Measurements from ENCODE around the gene SEPHS1. TPM values are rescaled to one million over a fixed set of nuclear protein-coding genes. Genes with fewer than 3 reads are reported as not detected.

SEPHS1 gene
- total RNA-seq, 1 experiment from 2014 or later = 70.0 TPM

DNA sequence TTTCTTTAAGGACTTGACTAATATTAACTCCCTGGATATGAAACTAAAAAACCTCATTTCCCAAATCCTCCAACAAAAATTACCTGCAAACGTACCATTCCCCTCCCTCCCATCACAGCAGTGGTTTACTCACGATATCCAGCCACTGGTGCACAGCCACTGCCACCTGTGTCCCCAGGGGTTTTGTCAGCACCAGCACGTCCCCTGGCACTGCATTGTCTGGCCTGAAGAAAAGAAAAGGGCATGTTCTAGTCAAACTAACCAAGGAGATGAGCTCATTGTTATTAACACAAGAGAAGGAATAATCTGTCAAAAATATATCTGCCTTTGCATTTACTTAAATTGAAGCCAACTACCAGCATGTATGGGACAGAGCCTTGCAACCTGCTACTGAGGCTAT, 18.5 kb downstream of the SEPHS1 start:
- H3K36me3 ChIP-seq (ENCODE audit: insufficient read depth, low read length) = peaks cover 54% of the 10 kb centered on the region

DNA sequence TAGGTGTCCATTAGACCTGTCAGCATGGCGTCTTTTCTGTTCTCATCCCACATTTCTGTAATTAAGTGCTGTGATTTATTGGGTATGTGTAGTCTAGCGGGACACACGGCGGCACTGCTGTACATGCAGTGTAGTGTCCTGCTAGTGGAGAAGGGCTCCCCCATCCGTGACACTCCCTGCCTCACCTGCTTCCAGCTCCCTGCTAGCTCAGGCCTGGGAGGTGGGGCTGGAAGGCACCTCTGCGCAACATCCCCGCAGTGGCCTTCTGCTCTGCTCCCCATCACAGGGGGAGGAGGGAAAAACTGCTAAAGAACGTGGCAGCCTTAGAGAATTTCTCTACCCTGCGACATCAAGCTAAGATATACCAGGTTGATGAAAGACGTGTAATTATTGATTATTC, 19.5 kb downstream of the SEPHS1 start:
- Histone ChIP-seq H4K20me1 (ENCODE audit: insufficient read depth, low read depth, low read length) (no peaks in the 10 kb centered on the region; the same call in 1 of the 2 replicates), H3K27ac (ENCODE audit: low read length) (peak overlapping the region; percentile 89), H3K4me3 (ENCODE audit: low read length) (no peak overlapping the region), H3K9me2 (replicated peaks; ENCODE audit: insufficient read depth, low read length) (no peaks in the 10 kb centered on the region), H3K4me2 (ENCODE audit: low read depth, low read length, poor library complexity, severe bottlenecking) (peak overlapping the region; percentile 64), H2AFZ (ENCODE audit: low read length) (no peak overlapping the region), H3K9me3 (ENCODE audit: low read length) (no peaks in the 10 kb centered on the region), H3K9ac (ENCODE audit: low read length) (no peak overlapping the region), H3K27me3 (ENCODE audit: low read length) (no peaks in the 10 kb centered on the region), H3K79me2 (ENCODE audit: low read length) (peaks cover 18% of the 10 kb centered on the region), H3K4me1 (ENCODE audit: low read length) (peaks cover 24% of the 10 kb centered on the region), H3K36me3 (ENCODE audit: insufficient read depth, low read length) (peaks cover 55% of the 10 kb centered on the region)
- DNase-seq = no peak

More for the DNA sequence above, 18.5 kb downstream of the SEPHS1 start:
- H2AFZ ChIP-seq (ENCODE audit: low read length) = no peak overlapping the region
- peak overlapping the region; percentile 56 for H3K9ac ChIP-seq (ENCODE audit: low read length)
- H4K20me1 ChIP-seq (ENCODE audit: insufficient read depth, low read depth, low read length) = no peaks in the 10 kb centered on the region; the same call in 1 of the 2 replicates
- H3K4me1 ChIP-seq (ENCODE audit: low read length) = peaks cover 24% of the 10 kb centered on the region
- peak; percentile 81 for DNase-seq
- no peaks in the 10 kb centered on the region for H3K27me3 ChIP-seq (ENCODE audit: low read length)
- no peaks in the 10 kb centered on the region for H3K9me2 ChIP-seq (replicated peaks; ENCODE audit: insufficient read depth, low read length)
- peak overlapping the region; percentile 89 for H3K27ac ChIP-seq (ENCODE audit: low read length)
- H3K9me3 ChIP-seq (ENCODE audit: low read length) = no peaks in the 10 kb centered on the region
- peak overlapping the region; percentile 11; the same call in 1 of the 2 replicates for H3K4me3 ChIP-seq (ENCODE audit: low read length)
- peaks cover 22% of the 10 kb centered on the region for H3K79me2 ChIP-seq (ENCODE audit: low read length)
- H3K4me2 ChIP-seq (ENCODE audit: low read depth, low read length, poor library complexity, severe bottlenecking) = peak overlapping the region; percentile 64

DNA sequence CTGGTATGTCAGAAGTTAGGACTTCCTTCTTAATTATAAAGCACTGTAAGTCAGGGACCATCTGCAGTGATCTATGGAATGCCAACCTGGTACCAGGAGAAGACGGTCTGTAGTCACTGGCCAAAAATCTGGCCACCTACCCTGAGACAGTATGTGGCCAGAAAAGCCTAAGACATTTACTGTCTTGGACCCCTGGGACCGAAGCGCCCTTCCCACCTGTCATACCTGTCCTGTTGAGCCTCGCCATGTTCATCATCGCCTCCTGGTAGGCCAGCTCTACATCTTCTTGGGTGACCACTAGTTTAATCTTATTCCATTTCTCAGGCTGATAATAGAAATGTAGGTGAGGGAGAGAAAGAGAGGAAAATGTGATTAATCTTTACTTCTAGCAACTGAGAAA, 20.0 kb downstream of the SEPHS1 start:
- H3K4me2 ChIP-seq (ENCODE audit: low read depth, low read length, poor library complexity, severe bottlenecking) = no peak overlapping the region
- H3K9me2 ChIP-seq (replicated peaks; ENCODE audit: insufficient read depth, low read length) = no peaks in the 10 kb centered on the region
- H3K4me1 ChIP-seq (ENCODE audit: low read length) = peaks cover 24% of the 10 kb centered on the region
- peaks cover 17% of the 10 kb centered on the region for H3K79me2 ChIP-seq (ENCODE audit: low read length)
- H3K27me3 ChIP-seq (ENCODE audit: low read length) = no peaks in the 10 kb centered on the region
- H2AFZ ChIP-seq (ENCODE audit: low read length) = no peak overlapping the region
- H3K9ac ChIP-seq (ENCODE audit: low read length) = no peak overlapping the region
- H3K9me3 ChIP-seq (ENCODE audit: low read length) = no peaks in the 10 kb centered on the region
- no peak for DNase-seq
- peaks cover 54% of the 10 kb centered on the region for H3K36me3 ChIP-seq (ENCODE audit: insufficient read depth, low read length)
- H3K27ac ChIP-seq (ENCODE audit: low read length) = no peak overlapping the region
- no peak overlapping the region for H3K4me3 ChIP-seq (ENCODE audit: low read length)
- no peaks in the 10 kb centered on the region; the same call in 1 of the 2 replicates for H4K20me1 ChIP-seq (ENCODE audit: insufficient read depth, low read depth, low read length)

DNA sequence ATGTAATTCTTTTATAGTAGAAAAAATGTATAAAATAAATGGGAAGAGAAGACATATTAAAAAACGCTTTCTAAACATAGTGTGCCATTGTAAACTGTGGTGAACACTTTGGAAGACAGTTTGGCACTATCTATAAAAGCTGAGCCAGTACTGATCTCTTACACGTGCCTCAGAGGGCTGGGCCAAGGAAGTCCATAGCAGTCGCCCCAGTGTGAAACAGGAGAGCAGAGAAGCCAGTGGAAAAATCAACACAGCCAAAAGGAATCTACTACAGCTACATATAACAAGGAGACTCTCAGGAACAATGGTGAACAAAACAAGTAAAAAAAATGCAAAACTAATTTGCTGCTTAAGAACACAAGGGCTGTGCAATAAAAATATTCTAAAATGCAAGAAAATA, 20.6 kb downstream of the SEPHS1 start:
- H2AFZ ChIP-seq (ENCODE audit: low read length) = no peak overlapping the region
- H3K4me1 ChIP-seq (ENCODE audit: low read length) = peaks cover 24% of the 10 kb centered on the region
- no peaks in the 10 kb centered on the region for H3K9me2 ChIP-seq (replicated peaks; ENCODE audit: insufficient read depth, low read length)
- peaks cover 54% of the 10 kb centered on the region for H3K36me3 ChIP-seq (ENCODE audit: insufficient read depth, low read length)
- H3K4me2 ChIP-seq (ENCODE audit: low read depth, low read length, poor library complexity, severe bottlenecking) = no peak overlapping the region
- no peak overlapping the region for H3K9ac ChIP-seq (ENCODE audit: low read length)
- H3K79me2 ChIP-seq (ENCODE audit: low read length) = peaks cover 17% of the 10 kb centered on the region
- no peak overlapping the region for H3K27ac ChIP-seq (ENCODE audit: low read length)
- no peaks in the 10 kb centered on the region for H3K27me3 ChIP-seq (ENCODE audit: low read length)
- H3K9me3 ChIP-seq (ENCODE audit: low read length) = no peaks in the 10 kb centered on the region
- DNase-seq = no peak
- no peak overlapping the region for H3K4me3 ChIP-seq (ENCODE audit: low read length)
- H4K20me1 ChIP-seq (ENCODE audit: insufficient read depth, low read depth, low read length) = no peaks in the 10 kb centered on the region; the same call in 1 of the 2 replicates

DNA sequence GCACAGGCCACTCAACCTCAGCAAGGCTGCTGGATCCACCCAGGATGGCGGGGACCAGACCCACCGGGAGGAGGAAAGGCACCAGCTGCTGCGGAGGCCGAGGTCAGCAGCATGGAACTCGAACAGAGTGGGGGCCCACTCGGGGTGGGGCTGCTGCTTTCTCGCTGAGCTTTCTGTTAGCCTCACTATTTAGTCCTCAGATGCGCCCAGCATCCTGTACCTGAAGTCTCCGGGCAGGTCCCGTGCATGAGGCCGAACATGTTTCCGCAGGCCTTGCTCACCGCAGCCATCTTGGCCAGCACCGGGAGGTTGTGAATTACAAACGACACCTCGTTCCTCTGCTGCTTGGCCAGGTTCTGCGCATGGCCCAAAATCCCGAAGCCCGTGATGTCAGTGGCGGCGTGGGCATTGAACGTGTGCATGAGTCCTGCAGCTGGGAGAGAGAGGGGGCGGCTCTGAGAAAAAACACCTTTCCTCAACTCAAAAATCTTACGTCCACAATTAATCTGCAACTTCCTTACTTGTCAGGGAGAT, 25.4 kb downstream of the SEPHS1 start:
- H3K27me3 ChIP-seq (ENCODE audit: low read length) = no peaks in the 10 kb centered on the region
- no peaks in the 10 kb centered on the region for H4K20me1 ChIP-seq (ENCODE audit: insufficient read depth, low read depth, low read length)
- no peak overlapping the region for H3K4me2 ChIP-seq (ENCODE audit: low read depth, low read length, poor library complexity, severe bottlenecking)
- no peak for DNase-seq
- no peaks in the 10 kb centered on the region for H3K9me3 ChIP-seq (ENCODE audit: low read length)
- no peaks in the 10 kb centered on the region for H3K9me2 ChIP-seq (replicated peaks; ENCODE audit: insufficient read depth, low read length)
- no peak overlapping the region for H2AFZ ChIP-seq (ENCODE audit: low read length)
- H3K9ac ChIP-seq (ENCODE audit: low read length) = no peak overlapping the region
- H3K79me2 ChIP-seq (ENCODE audit: low read length) = peaks cover 2% of the 10 kb centered on the region; the same call in 1 of the 2 replicates
- peaks cover 34% of the 10 kb centered on the region for H3K36me3 ChIP-seq (ENCODE audit: insufficient read depth, low read length)
- no peak overlapping the region for H3K4me3 ChIP-seq (ENCODE audit: low read length)
- no peaks in the 10 kb centered on the region for H3K4me1 ChIP-seq (ENCODE audit: low read length)
- no peak overlapping the region for H3K27ac ChIP-seq (ENCODE audit: low read length)

DNA sequence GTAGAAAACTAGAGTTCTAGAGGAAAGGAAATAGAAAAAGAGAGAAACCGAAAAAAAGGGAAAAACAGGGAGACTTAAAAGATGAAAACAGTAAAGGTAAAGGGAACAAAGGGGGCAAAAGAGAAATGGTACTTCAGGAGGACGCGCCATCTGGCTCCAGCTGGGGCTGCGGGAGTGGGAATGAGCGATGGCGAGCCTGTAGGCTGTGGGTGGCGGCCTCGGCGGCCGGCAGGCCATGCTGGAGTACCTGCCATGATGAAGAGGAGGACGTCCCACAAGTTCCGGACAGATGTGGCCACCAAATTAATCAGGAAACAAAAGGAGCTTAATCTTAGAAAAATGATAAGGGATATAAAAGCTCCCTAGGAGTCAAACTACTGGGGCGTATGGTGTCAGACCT, 26.5 kb downstream of the SEPHS1 start:
- Histone ChIP-seq H3K27me3 (ENCODE audit: low read length) (no peaks in the 10 kb centered on the region), H3K4me2 (ENCODE audit: low read depth, low read length, poor library complexity, severe bottlenecking) (no peak overlapping the region), H3K4me1 (ENCODE audit: low read length) (no peaks in the 10 kb centered on the region), H3K79me2 (ENCODE audit: low read length) (no peaks in the 10 kb centered on the region), H2AFZ (ENCODE audit: low read length) (no peak overlapping the region), H3K9ac (ENCODE audit: low read length) (no peak overlapping the region), H3K9me3 (ENCODE audit: low read length) (no peaks in the 10 kb centered on the region), H4K20me1 (ENCODE audit: insufficient read depth, low read depth, low read length) (no peaks in the 10 kb centered on the region), H3K36me3 (ENCODE audit: insufficient read depth, low read length) (peaks cover 26% of the 10 kb centered on the region), H3K9me2 (replicated peaks; ENCODE audit: insufficient read depth, low read length) (no peaks in the 10 kb centered on the region), H3K4me3 (ENCODE audit: low read length) (no peak overlapping the region), H3K27ac (ENCODE audit: low read length) (no peak overlapping the region)
- DNase-seq = no peak

DNA sequence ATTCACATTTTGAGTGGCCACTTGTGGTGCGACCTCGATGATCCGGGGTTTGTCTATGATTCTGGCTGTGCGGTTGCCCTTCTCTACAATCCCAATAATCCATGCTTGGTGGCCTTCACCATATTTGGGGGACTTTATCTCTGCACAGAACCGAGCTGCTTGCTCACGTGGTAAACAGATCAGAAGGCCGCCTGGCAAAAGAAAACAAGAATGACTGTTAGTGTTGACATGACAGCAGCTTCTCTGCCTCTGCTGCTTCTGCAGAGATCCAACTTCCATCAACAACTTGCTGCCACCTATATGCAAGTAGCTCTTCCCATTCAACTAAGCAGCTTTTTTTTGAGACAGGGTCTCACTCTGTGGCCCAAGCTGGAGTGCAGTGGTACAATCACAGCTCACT, 28.9 kb downstream of the SEPHS1 start:
- Histone ChIP-seq H3K4me3 (ENCODE audit: low read length) (no peak overlapping the region), H3K27me3 (ENCODE audit: low read length) (no peaks in the 10 kb centered on the region), H4K20me1 (ENCODE audit: insufficient read depth, low read depth, low read length) (no peaks in the 10 kb centered on the region), H3K4me1 (ENCODE audit: low read length) (no peaks in the 10 kb centered on the region), H3K4me2 (ENCODE audit: low read depth, low read length, poor library complexity, severe bottlenecking) (no peak overlapping the region), H2AFZ (ENCODE audit: low read length) (no peak overlapping the region), H3K9me2 (replicated peaks; ENCODE audit: insufficient read depth, low read length) (no peaks in the 10 kb centered on the region), H3K9ac (ENCODE audit: low read length) (no peak overlapping the region), H3K79me2 (ENCODE audit: low read length) (no peaks in the 10 kb centered on the region), H3K9me3 (ENCODE audit: low read length) (no peaks in the 10 kb centered on the region), H3K27ac (ENCODE audit: low read length) (no peak overlapping the region), H3K36me3 (ENCODE audit: insufficient read depth, low read length) (peaks cover 6% of the 10 kb centered on the region)
- DNase-seq = no peak

DNA sequence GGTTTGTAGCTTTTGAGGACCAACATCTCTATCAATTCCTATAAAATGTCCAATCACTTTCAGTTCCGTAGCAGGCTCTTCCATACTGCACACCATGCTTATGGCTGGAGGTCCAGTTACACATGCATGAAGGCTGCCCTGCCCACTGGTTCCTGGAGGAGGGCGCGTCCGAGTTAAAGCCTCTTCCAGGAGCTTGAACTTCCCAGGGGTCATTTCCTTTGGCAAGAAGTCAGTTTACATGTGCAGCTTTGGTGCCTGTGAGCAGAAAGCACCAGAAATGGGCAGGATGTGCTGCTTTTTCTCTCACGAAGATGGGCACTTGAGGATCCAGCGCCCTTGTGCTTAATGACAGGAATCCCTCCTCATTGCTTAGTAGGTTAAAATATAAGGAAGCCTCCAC, 30.6 kb downstream of the SEPHS1 start:
- DNase-seq = no peak
- Histone ChIP-seq H4K20me1 (ENCODE audit: insufficient read depth, low read depth, low read length) (no peaks in the 10 kb centered on the region), H3K27me3 (ENCODE audit: low read length) (no peaks in the 10 kb centered on the region), H2AFZ (ENCODE audit: low read length) (no peak overlapping the region), H3K4me1 (ENCODE audit: low read length) (no peaks in the 10 kb centered on the region), H3K4me3 (ENCODE audit: low read length) (no peak overlapping the region), H3K9me2 (replicated peaks; ENCODE audit: insufficient read depth, low read length) (no peaks in the 10 kb centered on the region), H3K4me2 (ENCODE audit: low read depth, low read length, poor library complexity, severe bottlenecking) (no peak overlapping the region), H3K27ac (ENCODE audit: low read length) (no peak overlapping the region), H3K36me3 (ENCODE audit: insufficient read depth, low read length) (peaks cover 2% of the 10 kb centered on the region; the same call in 1 of the 2 replicates), H3K9ac (ENCODE audit: low read length) (no peak overlapping the region), H3K79me2 (ENCODE audit: low read length) (no peaks in the 10 kb centered on the region), H3K9me3 (ENCODE audit: low read length) (no peaks in the 10 kb centered on the region)

All from Karpas-422 (cell line).